ENCODE data around the gene PIP5KL1.

- no peak for TF ChIP-seq EZH2 (IDR thresholded peaks at IDR 0.05; ENCODE audit: insufficient read depth, low read length)
- TF ChIP-seq, protein P1, sequence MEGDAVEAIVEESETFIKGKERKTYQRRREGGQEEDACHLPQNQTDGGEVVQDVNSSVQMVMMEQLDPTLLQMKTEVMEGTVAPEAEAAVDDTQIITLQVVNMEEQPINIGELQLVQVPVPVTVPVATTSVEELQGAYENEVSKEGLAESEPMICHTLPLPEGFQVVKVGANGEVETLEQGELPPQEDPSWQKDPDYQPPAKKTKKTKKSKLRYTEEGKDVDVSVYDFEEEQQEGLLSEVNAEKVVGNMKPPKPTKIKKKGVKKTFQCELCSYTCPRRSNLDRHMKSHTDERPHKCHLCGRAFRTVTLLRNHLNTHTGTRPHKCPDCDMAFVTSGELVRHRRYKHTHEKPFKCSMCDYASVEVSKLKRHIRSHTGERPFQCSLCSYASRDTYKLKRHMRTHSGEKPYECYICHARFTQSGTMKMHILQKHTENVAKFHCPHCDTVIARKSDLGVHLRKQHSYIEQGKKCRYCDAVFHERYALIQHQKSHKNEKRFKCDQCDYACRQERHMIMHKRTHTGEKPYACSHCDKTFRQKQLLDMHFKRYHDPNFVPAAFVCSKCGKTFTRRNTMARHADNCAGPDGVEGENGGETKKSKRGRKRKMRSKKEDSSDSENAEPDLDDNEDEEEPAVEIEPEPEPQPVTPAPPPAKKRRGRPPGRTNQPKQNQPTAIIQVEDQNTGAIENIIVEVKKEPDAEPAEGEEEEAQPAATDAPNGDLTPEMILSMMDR (IDR thresholded peaks at IDR 0.05; ENCODE audit: insufficient read depth, low read depth, low read length) = no peak
These were observed 4.3 kb downstream of the PIP5KL1 start for GRCh38 chr9:127925959-127926905.

Data from astrocyte (in vitro differentiated cells and primary cell).